Measurements from ENCODE around the gene PTPRA. TPM values are rescaled to one million over a fixed set of nuclear protein-coding genes. Genes with fewer than 3 reads are reported as not detected.
A peak's percentile ranks its signal among the peaks of the same experiment; 100 is the strongest.

PTPRA gene
- total and polyA plus RNA-seq, 2 of the 13 experiments (the other 11 are each of a cell fraction or from before 2014, with no cell fraction given): 47.2 to 127 TPM

DNA sequence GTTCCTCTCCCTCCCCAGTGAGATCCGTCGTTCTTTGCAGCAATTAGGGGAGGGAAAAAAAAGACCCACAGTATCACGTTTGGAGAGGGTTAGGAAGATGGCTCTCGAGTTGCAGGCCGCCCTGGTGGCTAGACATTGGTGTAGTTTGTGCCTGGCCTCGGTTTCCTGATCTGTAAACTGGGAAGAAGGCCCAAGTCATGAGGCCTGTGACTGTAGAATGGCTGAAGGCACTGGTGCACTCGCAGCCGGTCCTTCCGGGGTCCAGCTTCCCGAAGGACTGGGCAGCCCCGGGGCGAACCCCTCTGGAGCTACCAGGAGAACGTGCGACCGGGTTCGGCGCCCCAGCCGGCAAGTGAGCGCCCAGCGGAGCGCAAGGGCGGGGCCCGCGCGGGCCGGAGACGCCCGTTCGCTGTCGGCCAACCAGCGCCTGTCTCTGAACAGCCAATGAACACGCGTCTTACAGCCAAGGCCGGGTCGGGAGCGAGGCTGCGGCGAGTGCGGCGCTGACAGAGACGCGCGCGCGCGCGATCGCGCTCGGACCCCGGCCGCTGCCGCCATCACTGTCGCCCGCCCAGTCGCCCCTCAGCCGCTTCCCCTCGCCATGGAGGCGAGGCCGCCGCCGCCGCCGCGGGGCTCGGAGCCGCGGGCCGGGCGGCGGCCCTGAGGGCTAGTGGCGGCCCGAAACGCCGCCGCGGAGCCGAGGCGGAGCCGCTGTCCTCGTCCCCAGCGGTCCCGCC is at the start of gene PTPRA (continued):
- TF ChIP-seq, protein P1, sequence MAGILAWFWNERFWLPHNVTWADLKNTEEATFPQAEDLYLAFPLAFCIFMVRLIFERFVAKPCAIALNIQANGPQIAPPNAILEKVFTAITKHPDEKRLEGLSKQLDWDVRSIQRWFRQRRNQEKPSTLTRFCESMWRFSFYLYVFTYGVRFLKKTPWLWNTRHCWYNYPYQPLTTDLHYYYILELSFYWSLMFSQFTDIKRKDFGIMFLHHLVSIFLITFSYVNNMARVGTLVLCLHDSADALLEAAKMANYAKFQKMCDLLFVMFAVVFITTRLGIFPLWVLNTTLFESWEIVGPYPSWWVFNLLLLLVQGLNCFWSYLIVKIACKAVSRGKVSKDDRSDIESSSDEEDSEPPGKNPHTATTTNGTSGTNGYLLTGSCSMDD (CRISPR knock-in tag; IDR thresholded peaks at IDR 0.05): no peak
- peak; percentile 83; the same call in 1 of the 2 replicates for TF ChIP-seq ZNF251 (CRISPR knock-in tag; IDR thresholded peaks at IDR 0.05)
- no peak for TF ChIP-seq CREM (IDR thresholded peaks at IDR 0.05)
- TF ChIP-seq CREM (CRISPR knock-in tag; IDR thresholded peaks at IDR 0.05): no peak
- no peak for TF ChIP-seq CHD2 (IDR thresholded peaks at IDR 0.05; ENCODE audit: low read depth, low read length)
- peak; percentile 87 for TF ChIP-seq ZFX (CRISPR knock-in tag; IDR thresholded peaks at IDR 0.05; ENCODE audit: low read depth)
- TF ChIP-seq, protein P2, sequence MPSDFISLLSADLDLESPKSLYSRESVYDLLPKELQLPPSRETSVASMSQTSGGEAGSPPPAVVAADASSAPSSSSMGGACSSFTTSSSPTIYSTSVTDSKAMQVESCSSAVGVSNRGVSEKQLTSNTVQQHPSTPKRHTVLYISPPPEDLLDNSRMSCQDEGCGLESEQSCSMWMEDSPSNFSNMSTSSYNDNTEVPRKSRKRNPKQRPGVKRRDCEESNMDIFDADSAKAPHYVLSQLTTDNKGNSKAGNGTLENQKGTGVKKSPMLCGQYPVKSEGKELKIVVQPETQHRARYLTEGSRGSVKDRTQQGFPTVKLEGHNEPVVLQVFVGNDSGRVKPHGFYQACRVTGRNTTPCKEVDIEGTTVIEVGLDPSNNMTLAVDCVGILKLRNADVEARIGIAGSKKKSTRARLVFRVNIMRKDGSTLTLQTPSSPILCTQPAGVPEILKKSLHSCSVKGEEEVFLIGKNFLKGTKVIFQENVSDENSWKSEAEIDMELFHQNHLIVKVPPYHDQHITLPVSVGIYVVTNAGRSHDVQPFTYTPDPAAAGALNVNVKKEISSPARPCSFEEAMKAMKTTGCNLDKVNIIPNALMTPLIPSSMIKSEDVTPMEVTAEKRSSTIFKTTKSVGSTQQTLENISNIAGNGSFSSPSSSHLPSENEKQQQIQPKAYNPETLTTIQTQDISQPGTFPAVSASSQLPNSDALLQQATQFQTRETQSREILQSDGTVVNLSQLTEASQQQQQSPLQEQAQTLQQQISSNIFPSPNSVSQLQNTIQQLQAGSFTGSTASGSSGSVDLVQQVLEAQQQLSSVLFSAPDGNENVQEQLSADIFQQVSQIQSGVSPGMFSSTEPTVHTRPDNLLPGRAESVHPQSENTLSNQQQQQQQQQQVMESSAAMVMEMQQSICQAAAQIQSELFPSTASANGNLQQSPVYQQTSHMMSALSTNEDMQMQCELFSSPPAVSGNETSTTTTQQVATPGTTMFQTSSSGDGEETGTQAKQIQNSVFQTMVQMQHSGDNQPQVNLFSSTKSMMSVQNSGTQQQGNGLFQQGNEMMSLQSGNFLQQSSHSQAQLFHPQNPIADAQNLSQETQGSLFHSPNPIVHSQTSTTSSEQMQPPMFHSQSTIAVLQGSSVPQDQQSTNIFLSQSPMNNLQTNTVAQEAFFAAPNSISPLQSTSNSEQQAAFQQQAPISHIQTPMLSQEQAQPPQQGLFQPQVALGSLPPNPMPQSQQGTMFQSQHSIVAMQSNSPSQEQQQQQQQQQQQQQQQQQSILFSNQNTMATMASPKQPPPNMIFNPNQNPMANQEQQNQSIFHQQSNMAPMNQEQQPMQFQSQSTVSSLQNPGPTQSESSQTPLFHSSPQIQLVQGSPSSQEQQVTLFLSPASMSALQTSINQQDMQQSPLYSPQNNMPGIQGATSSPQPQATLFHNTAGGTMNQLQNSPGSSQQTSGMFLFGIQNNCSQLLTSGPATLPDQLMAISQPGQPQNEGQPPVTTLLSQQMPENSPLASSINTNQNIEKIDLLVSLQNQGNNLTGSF (CRISPR knock-in tag; IDR thresholded peaks at IDR 0.05): no peak
- peak; percentile 62 for TF ChIP-seq TEAD3 (CRISPR knock-in tag; optimal IDR thresholded peaks at IDR 0.05; ENCODE audit: borderline replicate concordance)
- TF ChIP-seq, protein P3, sequence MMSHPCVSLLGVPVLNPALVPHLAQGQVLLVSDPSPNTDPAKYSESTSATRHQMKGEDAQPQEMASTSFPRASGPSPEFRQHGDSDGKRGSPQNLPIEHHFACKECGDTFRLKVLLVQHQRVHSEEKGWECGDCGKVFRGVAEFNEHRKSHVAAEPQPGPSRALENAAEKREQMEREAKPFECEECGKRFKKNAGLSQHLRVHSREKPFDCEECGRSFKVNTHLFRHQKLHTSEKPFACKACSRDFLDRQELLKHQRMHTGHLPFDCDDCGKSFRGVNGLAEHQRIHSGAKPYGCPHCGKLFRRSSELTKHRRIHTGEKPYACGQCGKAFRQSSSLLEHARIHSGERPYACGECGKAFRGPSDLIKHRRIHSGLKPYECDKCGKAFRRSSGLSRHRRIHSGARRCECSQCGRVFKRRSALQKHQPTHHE (CRISPR knock-in tag; IDR thresholded peaks at IDR 0.05; ENCODE audit: borderline replicate concordance): peak; percentile 69
- TF ChIP-seq ZBTB7A (CRISPR knock-in tag; IDR thresholded peaks at IDR 0.05): no peak
- TF ChIP-seq ZNF761 (CRISPR knock-in tag; conservative IDR thresholded peaks at IDR 0.05): no peak; the same call in 1 of the 2 replicates
- peak; percentile 42; the same call in 1 of the 2 replicates for TF ChIP-seq ZBTB21 (CRISPR knock-in tag; IDR thresholded peaks at IDR 0.05)
- peak; percentile 48; the same call in 1 of the 2 replicates for TF ChIP-seq RFX5 (IDR thresholded peaks at IDR 0.05; ENCODE audit: low read depth, low read length)
- TF ChIP-seq XRCC5 (optimal IDR thresholded peaks at IDR 0.05; ENCODE audit: low read length): peak; percentile 60
- TF ChIP-seq KLF6 (CRISPR knock-in tag; IDR thresholded peaks at IDR 0.05): peak; percentile 89
- peak; percentile 56; the same call in 1 of the 2 replicates for TF ChIP-seq FOXO1 (CRISPR knock-in tag; IDR thresholded peaks at IDR 0.05)
- TF ChIP-seq, protein P4, sequence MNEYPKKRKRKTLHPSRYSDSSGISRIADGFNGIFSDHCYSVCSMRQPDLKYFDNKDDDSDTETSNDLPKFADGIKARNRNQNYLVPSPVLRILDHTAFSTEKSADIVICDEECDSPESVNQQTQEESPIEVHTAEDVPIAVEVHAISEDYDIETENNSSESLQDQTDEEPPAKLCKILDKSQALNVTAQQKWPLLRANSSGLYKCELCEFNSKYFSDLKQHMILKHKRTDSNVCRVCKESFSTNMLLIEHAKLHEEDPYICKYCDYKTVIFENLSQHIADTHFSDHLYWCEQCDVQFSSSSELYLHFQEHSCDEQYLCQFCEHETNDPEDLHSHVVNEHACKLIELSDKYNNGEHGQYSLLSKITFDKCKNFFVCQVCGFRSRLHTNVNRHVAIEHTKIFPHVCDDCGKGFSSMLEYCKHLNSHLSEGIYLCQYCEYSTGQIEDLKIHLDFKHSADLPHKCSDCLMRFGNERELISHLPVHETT (CRISPR knock-in tag; conservative IDR thresholded peaks at IDR 0.05): peak; percentile 73; the same call in 1 of the 2 replicates
- TF ChIP-seq, protein P5, sequence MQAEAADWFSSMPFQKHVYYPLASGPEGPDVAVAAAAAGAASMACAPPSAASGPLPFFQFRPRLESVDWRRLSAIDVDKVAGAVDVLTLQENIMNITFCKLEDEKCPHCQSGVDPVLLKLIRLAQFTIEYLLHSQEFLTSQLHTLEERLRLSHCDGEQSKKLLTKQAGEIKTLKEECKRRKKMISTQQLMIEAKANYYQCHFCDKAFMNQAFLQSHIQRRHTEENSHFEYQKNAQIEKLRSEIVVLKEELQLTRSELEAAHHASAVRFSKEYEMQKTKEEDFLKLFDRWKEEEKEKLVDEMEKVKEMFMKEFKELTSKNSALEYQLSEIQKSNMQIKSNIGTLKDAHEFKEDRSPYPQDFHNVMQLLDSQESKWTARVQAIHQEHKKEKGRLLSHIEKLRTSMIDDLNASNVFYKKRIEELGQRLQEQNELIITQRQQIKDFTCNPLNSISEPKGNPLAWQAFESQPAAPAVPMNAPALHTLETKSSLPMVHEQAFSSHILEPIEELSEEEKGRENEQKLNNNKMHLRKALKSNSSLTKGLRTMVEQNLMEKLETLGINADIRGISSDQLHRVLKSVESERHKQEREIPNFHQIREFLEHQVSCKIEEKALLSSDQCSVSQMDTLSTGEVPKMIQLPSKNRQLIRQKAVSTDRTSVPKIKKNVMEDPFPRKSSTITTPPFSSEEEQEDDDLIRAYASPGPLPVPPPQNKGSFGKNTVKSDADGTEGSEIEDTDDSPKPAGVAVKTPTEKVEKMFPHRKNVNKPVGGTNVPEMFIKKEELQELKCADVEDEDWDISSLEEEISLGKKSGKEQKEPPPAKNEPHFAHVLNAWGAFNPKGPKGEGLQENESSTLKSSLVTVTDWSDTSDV (CRISPR knock-in tag; IDR thresholded peaks at IDR 0.05): no peak; the same call in none of the 2 replicates
